Naive B cell (primary cell): ENCODE measurements around the gene CD300LF. TPM values are rescaled to one million over a fixed set of nuclear protein-coding genes. Genes with fewer than 3 reads are reported as not detected.

Experiments
- ATAC-seq, 2 donors: fragments of 150-1000 bp; cut with Tn5 transposase; 2 replicates each; pipeline ENCODE4 v1.10.0; 2021; ENCODE audit warnings: low read depth in 2 of 2, mild to moderate bottlenecking in 2 of 2, moderate library complexity in 2 of 2
- DNase-seq: peaks from one replicate; pipeline ENCODE4 v3.0.0; 2022
- H3K27ac Mint-ChIP-seq, 6 donors: one replicate each; pipeline ENCODE4 v1.8.0; 2020 to 2022; ENCODE audit warnings: mild to moderate bottlenecking in 6 of 6, mixed read lengths in 6 of 6, moderate library complexity in 5 of 6, inconsistent platforms in 2 of 6
- H3K27me3 Mint-ChIP-seq, 3 donors: one replicate each; pipeline ENCODE4 v1.8.0; 2021 to 2022; ENCODE audit warnings: mixed read lengths in 3 of 3, mild to moderate bottlenecking in 1 of 3
- H3K36me3 Mint-ChIP-seq, 2 donors: one replicate each; pipeline ENCODE4 v1.8.0; 2020 to 2022; ENCODE audit warnings: mixed read lengths in 2 of 2, inconsistent platforms in 1 of 2, mild to moderate bottlenecking in 1 of 2
- H3K4me1 Mint-ChIP-seq, 3 donors: one replicate each; pipeline ENCODE4 v1.8.0; 2020 to 2022; ENCODE audit warnings: mixed read lengths in 3 of 3, inconsistent platforms in 1 of 3, mild to moderate bottlenecking in 1 of 3, moderate library complexity in 1 of 3
- H3K4me3 Mint-ChIP-seq, 8 donors: one replicate each; pipeline ENCODE4 v1.8.0; 2020 to 2022; ENCODE audit warnings: mild to moderate bottlenecking in 8 of 8, mixed read lengths in 8 of 8, moderate library complexity in 8 of 8, inconsistent platforms in 2 of 8
- H3K9me3 Mint-ChIP-seq, 7 donors: one replicate each; pipeline ENCODE4 v1.8.0; 2020 to 2022; ENCODE audit warnings: mixed read lengths in 7 of 7, mild to moderate bottlenecking in 5 of 7, inconsistent platforms in 2 of 7, moderate library complexity in 1 of 7
- polyA plus RNA-seq, 6 donors: library from polyadenylated mRNA; unstranded; fragments of 300-500 nt; fragmentation: Illumina TruSeq; gene quantifications; one replicate each; pipeline ENCODE4 v1.2.3, GENCODE V29; 2021; ENCODE audit warnings: low read depth in 6 of 6

Gene CD300LF
- polyA plus RNA-seq, 6 donors from 2014 or later, result 0.22 to 3.2 (median 0.43) TPM

DNA sequence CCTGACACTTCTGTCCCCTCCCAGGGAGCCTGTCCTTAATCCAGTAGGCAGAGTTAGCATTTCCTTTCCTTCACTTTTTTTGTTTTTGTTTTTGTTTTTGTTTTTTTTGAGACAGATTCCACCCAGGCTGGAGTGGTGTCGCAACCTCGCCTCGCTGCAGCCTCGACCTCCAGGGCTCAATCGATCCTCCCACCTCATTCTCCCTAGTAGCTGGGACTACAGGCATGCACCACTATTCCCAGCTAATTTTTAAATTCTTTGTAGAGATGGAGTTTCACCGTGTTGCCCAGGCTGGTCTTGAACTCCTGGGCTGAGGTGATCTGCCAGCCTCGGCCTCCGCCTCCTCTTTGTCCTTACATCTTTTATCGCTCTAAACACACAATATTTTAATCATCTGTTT is 39.7 kb upstream of the CD300LF start:
- DNase-seq (no peak), ATAC-seq (no peak)
- H3K27ac Mint-ChIP-seq, result peak overlapping the region in 3 of 6 donors; percentile 35 to 88 (median 67)
- H3K4me3 Mint-ChIP-seq, result peak overlapping the region in 7 of 8 donors; percentile 1 to 97 (median 48)
- peaks cover 0 to 7% of the 10 kb centered on the region in 2 donors for H3K36me3 Mint-ChIP-seq
- H3K9me3 Mint-ChIP-seq, result no peaks in the 10 kb centered on the region
- peaks cover 55 to 79% (median 68%) of the 10 kb centered on the region in 3 donors for H3K4me1 Mint-ChIP-seq
- H3K27me3 Mint-ChIP-seq, result no peaks in the 10 kb centered on the region

DNA sequence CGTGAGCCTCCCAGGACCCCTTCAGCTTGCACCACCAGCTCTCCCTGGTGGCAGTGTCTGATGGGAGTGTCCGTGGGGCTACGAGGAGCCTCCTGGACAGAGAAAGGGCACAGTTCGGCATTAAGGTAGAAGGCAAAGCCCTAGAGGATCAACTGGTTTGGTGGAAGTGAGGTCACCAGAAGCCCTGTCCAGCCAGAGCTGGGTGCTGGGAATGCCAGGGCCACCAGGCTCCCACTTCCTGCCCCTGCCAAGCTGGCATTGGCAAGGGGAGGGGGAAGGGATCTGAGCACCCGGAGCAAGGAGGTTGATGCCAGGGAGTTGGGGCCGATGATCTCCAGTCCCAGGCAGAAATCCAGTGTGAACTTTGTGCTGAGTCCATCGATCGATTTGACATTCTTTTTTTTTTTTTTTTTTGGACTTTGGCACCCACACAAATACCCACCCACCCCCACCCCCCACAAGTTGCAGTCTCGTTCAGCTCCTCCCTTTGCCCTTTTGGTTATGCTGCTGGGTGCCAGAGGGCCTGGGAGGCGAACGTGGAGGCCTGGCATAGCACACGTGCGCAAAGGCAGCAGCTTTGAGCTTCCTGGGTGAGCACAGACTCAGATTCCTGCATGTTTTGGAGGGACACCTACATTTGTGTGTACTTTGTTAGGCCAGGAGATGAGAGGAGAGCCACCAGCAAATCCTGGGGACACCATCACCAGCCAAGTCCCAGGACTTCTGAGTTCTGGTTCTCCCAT is 37.8 kb upstream of the CD300LF start:
- DNase-seq, result no peak
- peaks cover 0 to 7% of the 10 kb centered on the region in 2 donors for H3K36me3 Mint-ChIP-seq
- no peak for ATAC-seq
- H3K4me3 Mint-ChIP-seq, result peak overlapping the region; percentile 93 to 98 (median 96)
- peaks cover 55 to 79% (median 66%) of the 10 kb centered on the region in 3 donors for H3K4me1 Mint-ChIP-seq
- peak overlapping the region in 4 of 6 donors; percentile 26 to 73 (median 65) for H3K27ac Mint-ChIP-seq
- H3K9me3 Mint-ChIP-seq, result no peaks in the 10 kb centered on the region
- no peaks in the 10 kb centered on the region for H3K27me3 Mint-ChIP-seq

DNA sequence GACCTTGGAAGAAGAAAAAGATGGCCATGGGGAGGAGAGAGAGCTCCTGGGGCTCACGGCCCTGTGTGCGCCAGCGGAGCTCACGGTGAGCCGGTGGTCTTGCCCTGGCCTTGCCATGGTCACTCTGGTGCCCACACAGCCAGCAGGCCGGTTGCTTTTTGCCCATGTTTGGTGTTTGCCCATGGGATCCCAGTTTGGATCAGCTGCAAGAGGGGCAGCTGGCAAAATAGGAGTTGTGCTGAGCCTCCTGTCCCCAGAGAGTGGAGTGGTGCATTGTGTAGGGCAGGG is 37.3 kb upstream of the CD300LF start:
- no peak for ATAC-seq
- Mint-ChIP-seq H3K4me3 (peak overlapping the region; percentile 93 to 98 (median 96)), H3K9me3 (no peaks in the 10 kb centered on the region), H3K4me1 (peaks cover 50 to 75% (median 61%) of the 10 kb centered on the region in 3 donors), H3K36me3 (peaks cover 0 to 7% of the 10 kb centered on the region in 2 donors), H3K27me3 (no peaks in the 10 kb centered on the region), H3K27ac (peak overlapping the region in 4 of 6 donors; percentile 4 to 90 (median 56))
- DNase-seq, result no peak

DNA sequence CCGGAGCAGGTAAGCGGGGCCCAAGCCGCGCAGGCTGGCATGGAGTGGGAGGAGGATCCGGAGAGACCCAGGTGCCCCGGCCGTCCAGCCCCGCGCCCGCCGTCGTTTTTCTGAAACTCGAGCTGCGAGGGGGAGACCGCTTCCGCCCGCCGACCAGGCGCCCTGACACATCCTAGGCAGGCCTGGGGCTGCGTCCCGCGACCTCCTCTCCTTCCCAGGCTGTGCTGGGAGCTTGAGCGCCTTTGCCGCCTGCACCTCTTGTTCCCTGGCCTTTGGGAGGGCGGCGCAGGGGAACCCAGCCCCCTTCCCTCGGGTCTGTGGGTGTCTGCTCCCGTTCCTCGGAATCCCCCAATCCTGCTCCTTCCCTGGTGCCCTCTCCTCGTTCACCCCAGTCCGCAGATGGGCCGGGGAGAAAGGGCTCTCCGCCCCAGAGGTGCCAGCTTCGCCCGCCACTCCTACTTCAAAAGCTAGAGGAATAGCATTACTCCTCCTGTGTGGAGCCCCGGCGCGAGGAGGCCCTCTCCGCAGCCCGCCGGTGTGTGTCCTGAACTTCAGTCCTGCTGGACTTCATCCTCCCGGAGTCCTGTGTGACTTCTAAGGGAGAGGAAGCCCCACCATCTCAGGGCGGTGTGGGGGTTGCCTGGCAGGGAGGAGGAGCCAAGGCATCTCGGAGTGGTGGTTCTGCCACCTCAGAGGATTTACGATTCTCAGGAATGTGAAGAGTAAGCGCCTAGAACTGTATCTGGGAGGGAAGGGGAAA is 36.7 kb upstream of the CD300LF start:
- Mint-ChIP-seq H3K4me1 (peaks cover 50 to 75% (median 61%) of the 10 kb centered on the region in 3 donors), H3K36me3 (peaks cover 0 to 7% of the 10 kb centered on the region in 2 donors), H3K27ac (peak overlapping the region in 5 of 6 donors; percentile 56 to 91 (median 86)), H3K27me3 (no peaks in the 10 kb centered on the region), H3K4me3 (peak overlapping the region; percentile 93 to 98 (median 96)), H3K9me3 (no peaks in the 10 kb centered on the region)
- ATAC-seq, result peak in 1 of 2 donors; percentile 4
- no peak for DNase-seq

DNA sequence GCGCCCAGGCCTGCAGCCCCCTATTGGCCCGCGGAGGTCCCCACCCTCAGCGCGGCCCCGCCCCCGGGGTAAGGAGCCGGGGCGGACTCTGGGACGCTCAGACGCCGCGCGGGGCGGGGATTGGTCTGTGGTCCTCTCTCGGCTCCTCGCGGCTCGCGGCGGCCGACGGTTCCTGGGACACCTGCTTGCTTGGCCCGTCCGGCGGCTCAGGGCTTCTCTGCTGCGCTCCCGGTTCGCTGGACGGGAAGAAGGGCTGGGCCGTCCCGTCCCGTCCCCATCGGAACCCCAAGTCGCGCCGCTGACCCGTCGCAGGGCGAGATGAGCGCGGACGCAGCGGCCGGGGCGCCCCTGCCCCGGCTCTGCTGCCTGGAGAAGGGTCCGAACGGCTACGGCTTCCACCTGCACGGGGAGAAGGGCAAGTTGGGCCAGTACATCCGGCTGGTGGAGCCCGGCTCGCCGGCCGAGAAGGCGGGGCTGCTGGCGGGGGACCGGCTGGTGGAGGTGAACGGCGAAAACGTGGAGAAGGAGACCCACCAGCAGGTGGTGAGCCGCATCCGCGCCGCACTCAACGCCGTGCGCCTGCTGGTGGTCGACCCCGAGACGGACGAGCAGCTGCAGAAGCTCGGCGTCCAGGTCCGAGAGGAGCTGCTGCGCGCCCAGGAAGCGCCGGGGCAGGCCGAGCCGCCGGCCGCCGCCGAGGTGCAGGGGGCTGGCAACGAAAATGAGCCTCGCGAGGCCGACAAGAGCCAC is 36.0 kb upstream of the CD300LF start, which contains the start of gene NHERF1:
NHERF1 (plus strand) TSS at position 100 of the 750 bp plus-strand sequence; CDS start at position 319, 219 bp downstream.
- H3K4me3 Mint-ChIP-seq, result peak within 1 kb of the TSS; percentile 93 to 98 (median 96)
- ATAC-seq (peak; percentile 90 to 91), DNase-seq (peak; percentile 96)
- H3K9me3 Mint-ChIP-seq, result no peaks in the 10 kb centered on the region
- H3K4me1 Mint-ChIP-seq, result peaks cover 54 to 75% (median 61%) of the 10 kb centered on the region in 3 donors
- H3K27ac Mint-ChIP-seq, result peak within 1 kb of the TSS in 5 of 6 donors; percentile 56 to 92 (median 90)
- H3K36me3 Mint-ChIP-seq, result peaks cover 0 to 7% of the 10 kb centered on the region in 2 donors
- H3K27me3 Mint-ChIP-seq, result no peaks in the 10 kb centered on the region

DNA sequence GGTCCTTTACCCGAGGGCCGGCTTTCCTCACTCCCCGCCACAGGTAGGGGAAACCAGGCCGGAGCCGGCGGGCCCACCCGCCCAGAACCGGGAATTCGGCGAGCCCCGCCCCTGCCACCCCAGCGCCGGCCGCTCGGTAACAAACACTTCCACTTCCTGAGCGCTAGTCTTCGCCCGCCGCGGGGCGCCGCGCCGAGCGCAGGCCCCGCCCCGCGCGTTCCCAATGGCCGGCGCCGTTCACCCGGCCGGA is 35.5 kb upstream of the CD300LF start:
- Mint-ChIP-seq H3K9me3 (no peaks in the 10 kb centered on the region), H3K27ac (peak overlapping the region in 2 of 6 donors; percentile 82 to 92), H3K4me1 (peaks cover 57 to 75% (median 60%) of the 10 kb centered on the region in 3 donors), H3K36me3 (peaks cover 0 to 7% of the 10 kb centered on the region in 2 donors), H3K27me3 (no peaks in the 10 kb centered on the region), H3K4me3 (peak overlapping the region; percentile 75 to 98 (median 88))
- ATAC-seq, result no peak
- no peak for DNase-seq

DNA sequence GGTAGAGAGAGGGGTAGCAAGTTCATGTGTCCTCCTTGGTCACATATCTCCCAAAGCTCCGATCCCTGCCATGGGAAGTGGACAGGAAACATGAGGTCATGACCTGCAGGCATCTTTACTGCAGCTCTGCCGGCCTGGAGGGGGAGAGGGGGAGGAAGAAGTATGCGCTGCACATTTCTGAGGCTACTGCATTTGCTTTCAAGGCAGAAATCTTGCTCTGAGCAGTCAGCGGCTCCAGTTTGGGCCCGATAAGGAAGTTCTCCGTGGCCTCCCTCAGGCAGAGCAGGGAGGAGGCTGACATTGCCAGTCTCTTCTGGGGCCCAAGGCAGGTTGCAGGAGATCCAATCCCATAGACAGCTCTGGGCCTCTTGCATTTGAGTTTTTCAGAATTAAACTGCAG is 34.2 kb upstream of the CD300LF start:
- DNase-seq (no peak), ATAC-seq (no peak)
- Mint-ChIP-seq H3K27me3 (no peaks in the 10 kb centered on the region), H3K4me1 (peaks cover 55 to 75% (median 61%) of the 10 kb centered on the region in 3 donors), H3K9me3 (no peaks in the 10 kb centered on the region), H3K36me3 (no peaks in the 10 kb centered on the region), H3K4me3 (peak overlapping the region; percentile 30 to 98 (median 84)), H3K27ac (peak overlapping the region in 4 of 6 donors; percentile 57 to 92 (median 67))

DNA sequence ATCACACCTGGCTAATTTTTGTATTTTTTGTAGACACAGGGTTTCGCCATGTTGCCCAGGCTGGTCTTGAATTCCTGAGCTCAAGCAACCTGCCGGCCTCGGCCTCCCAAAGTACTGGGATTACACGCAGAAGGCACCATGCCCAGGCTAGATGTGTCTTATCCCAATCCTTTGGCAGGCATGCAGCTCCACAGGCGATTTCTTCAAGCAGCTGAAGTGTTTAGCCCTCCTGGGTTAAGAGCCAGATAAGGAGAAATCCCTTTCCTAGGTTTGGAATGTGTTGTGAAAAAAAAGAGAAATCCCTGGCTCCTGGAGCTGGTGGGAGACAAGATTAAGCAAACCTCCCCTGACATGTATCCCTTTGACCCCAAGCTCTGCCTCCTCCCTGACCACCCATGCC is 33.7 kb upstream of the CD300LF start:
- ATAC-seq (no peak), DNase-seq (no peak)
- Mint-ChIP-seq H3K36me3 (no peaks in the 10 kb centered on the region), H3K4me3 (peak overlapping the region in 6 of 8 donors; percentile 60 to 98 (median 77)), H3K9me3 (no peaks in the 10 kb centered on the region), H3K4me1 (peaks cover 57 to 75% (median 61%) of the 10 kb centered on the region in 3 donors), H3K27ac (peak overlapping the region in 3 of 6 donors; percentile 57 to 88 (median 59)), H3K27me3 (no peaks in the 10 kb centered on the region)

DNA sequence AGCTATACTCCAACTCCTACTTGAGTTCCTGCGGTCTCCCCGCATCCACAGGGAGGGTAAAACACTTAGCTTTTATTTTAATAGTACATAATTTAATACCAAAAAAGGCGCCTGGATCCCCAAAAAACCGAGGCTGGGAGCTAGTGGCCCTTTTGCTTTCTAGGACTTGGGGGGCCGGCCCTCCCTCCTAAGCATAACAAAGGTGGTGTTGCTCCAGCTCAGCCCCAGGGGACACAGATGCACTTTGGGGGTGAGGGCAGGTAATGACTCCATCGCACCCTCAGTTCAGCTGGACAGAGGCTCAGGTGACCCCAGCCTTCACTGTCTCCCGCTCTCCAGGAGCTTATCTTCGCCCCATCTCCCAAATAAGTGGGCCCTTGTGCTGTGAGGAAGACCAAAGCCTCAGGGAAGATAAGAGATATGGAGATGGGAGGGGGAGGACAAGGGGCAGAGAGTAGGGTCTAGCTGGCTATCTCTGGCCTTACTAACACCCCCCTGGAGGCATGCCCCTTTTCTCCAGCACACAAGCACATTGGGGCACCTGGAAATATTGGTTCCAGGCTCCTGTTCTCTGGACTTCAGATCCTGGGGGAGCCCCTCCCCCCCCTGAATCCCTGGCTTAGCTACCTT is 32.9 kb upstream of the CD300LF start:
- Mint-ChIP-seq H3K4me3 (peak overlapping the region in 2 of 8 donors; percentile 9 to 98), H3K27ac (no peak overlapping the region), H3K9me3 (no peaks in the 10 kb centered on the region)

DNA sequence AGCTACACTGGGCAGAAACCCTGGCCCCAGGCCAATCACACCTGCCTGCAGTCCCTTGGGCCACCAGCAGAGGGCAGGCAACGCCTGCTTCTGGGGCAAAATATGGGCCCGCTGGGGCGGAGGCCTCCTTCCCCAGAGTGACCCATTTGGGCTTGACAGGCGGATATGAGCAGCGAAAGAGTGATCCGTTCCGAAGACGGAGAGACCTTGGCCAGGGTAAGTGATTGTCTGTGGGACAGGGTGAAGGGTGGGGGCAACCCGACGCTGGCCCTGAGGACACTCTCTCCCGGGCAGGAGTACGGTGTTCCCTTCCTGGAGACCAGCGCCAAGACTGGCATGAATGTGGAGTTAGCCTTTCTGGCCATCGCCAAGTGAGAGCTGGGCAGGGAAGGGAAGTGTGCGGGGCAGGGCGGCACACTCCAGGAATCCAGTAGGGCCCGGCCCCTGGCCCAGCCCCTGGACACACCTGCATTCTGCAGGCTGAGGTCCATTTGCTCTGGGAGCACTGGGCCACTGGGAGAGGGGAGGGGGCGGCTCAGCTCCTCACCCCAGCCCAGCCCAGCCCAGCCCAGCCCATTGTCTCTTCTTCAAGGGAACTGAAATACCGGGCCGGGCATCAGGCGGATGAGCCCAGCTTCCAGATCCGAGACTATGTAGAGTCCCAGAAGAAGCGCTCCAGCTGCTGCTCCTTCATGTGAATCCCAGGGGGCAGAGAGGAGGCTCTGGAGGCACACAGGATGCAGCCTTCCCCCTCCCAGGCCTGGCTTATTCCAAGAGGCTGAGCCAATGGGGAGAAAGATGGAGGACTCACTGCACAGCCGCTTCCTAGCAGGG is 32.2 kb upstream of the CD300LF start:
- no peaks in the 10 kb centered on the region for H3K27me3 Mint-ChIP-seq
- H3K4me3 Mint-ChIP-seq, result peak overlapping the region; percentile 22 to 80 (median 63)
- peak; percentile 80 for DNase-seq
- no peaks in the 10 kb centered on the region for H3K36me3 Mint-ChIP-seq
- no peaks in the 10 kb centered on the region for H3K9me3 Mint-ChIP-seq
- H3K27ac Mint-ChIP-seq, result peak overlapping the region in 5 of 6 donors; percentile 28 to 95 (median 45)
- peak; percentile 4 to 8 for ATAC-seq
- H3K4me1 Mint-ChIP-seq, result peaks cover 53 to 71% (median 61%) of the 10 kb centered on the region in 3 donors

More for the DNA sequence above, 32.9 kb upstream of the CD300LF start:
- DNase-seq (no peak), ATAC-seq (no peak)
- peaks cover 52 to 72% (median 61%) of the 10 kb centered on the region in 3 donors for H3K4me1 Mint-ChIP-seq
- no peaks in the 10 kb centered on the region for H3K36me3 Mint-ChIP-seq
- no peaks in the 10 kb centered on the region for H3K27me3 Mint-ChIP-seq

DNA sequence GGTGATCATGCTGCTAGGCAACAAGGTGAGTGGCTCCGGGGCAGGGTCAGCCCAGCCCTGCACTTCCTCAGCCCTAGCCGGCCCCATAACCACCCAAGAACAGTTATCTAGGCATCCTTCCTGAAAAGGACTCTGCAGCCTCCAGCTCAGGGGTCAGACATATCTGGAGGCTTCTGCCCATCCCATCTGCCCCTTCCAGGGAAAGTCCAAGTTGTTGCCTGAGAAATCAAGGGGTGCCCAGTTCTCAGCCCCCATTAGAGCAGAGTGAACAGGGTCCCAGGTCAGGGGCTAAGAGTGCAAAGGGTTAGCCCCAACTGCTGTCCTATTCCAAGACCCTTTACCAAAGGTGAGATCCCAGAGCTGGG is 31.6 kb upstream of the CD300LF start:
- ATAC-seq, result no peak
- Mint-ChIP-seq H3K27ac (peak overlapping the region in 2 of 6 donors; percentile 37 to 45), H3K9me3 (no peaks in the 10 kb centered on the region), H3K4me3 (peak overlapping the region in 7 of 8 donors; percentile 51 to 75 (median 64)), H3K27me3 (no peaks in the 10 kb centered on the region), H3K4me1 (peaks cover 49 to 71% (median 61%) of the 10 kb centered on the region in 3 donors), H3K36me3 (no peaks in the 10 kb centered on the region)
- DNase-seq, result no peak

DNA sequence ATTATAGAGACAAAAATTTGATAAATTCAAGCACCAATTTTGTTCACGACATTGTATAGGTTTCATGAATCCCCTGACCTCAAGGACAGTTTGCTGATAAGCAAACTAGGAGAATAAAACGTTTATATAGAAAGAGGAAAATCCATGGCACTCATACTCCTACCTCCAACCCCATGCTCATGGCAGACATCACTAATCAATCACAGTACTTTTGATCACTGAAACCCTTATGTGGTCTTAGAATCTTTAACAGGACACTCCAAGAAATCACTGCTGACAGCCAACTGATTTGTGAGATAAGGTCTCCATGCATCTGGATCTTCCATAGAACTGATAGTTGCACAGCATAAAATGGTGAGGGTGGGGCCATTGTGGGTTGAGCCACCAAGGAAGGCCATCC is 31.0 kb upstream of the CD300LF start:
- ATAC-seq, result no peak
- Mint-ChIP-seq H3K9me3 (no peaks in the 10 kb centered on the region), H3K27me3 (no peaks in the 10 kb centered on the region), H3K27ac (peak overlapping the region in 2 of 6 donors; percentile 77 to 91), H3K36me3 (no peaks in the 10 kb centered on the region), H3K4me3 (peak overlapping the region in 5 of 8 donors; percentile 35 to 83 (median 75)), H3K4me1 (peaks cover 55 to 76% (median 67%) of the 10 kb centered on the region in 3 donors)
- no peak for DNase-seq
